Transverse colon (tissue), 3 donors: Measurements from ENCODE around the gene VWF.

Experiments used
- EP300 ChIP-seq: sonication (generic); formaldehyde crosslinking; IDR thresholded peaks from one replicate; pipeline ENCODE4 v1.6.1; 2017; ENCODE audit warnings: antibody characterized with exemption, low read depth
- TF ChIP-seq, protein P1 (sequence below), 5 experiments: fragments of 200-600 bp in 3 of 5; fragments of 450-650 bp in 2 of 5; sonication (generic) in 3 of 5; IDR thresholded peaks; 1 replicate in 2 of 5; 2 replicates in 3 of 5; pipeline ENCODE4 v1.5.1; 2016 to 2017; ENCODE audit warnings: antibody characterized with exemption in 5 of 5, inconsistent platforms in 3 of 5, mild to moderate bottlenecking in 2 of 5, moderate library complexity in 1 of 5

DNA sequence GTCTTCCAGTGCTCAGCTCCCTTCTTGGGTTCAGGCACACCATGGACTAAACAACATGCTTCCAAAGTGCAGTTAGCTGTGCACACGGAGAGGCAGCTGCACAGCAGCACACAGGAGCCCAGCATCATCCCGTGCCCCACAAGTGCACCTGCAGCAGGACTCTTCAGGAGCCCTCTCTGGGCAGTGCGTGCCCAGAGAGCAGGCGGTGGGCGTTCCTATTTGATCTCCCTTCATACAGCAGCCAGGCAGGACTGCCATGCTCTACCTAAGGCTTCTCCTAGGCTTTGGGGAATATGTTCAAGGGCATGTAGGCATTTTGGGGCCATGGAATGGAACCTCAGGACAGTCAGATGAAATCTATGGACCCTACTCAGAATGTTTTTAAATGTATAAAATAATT lies 214.9 kb downstream of the VWF start:
- TF ChIP-seq EP300 = no peak
- TF ChIP-seq, protein P1, sequence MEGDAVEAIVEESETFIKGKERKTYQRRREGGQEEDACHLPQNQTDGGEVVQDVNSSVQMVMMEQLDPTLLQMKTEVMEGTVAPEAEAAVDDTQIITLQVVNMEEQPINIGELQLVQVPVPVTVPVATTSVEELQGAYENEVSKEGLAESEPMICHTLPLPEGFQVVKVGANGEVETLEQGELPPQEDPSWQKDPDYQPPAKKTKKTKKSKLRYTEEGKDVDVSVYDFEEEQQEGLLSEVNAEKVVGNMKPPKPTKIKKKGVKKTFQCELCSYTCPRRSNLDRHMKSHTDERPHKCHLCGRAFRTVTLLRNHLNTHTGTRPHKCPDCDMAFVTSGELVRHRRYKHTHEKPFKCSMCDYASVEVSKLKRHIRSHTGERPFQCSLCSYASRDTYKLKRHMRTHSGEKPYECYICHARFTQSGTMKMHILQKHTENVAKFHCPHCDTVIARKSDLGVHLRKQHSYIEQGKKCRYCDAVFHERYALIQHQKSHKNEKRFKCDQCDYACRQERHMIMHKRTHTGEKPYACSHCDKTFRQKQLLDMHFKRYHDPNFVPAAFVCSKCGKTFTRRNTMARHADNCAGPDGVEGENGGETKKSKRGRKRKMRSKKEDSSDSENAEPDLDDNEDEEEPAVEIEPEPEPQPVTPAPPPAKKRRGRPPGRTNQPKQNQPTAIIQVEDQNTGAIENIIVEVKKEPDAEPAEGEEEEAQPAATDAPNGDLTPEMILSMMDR (IDR thresholded peaks at IDR 0.05) = no peak
